Fibroblast of the aortic adventitia (primary cell): ENCODE measurements around the gene TCAIM. TPM values are rescaled to one million over a fixed set of nuclear protein-coding genes. Genes with fewer than 3 reads are reported as not detected.

ENCODE experiments used
- DNase-seq: peaks from one replicate; pipeline ENCODE4 v3.0.0-alpha.2; 2010; ENCODE audit warnings: low read depth
- H3K4me3 ChIP-seq: 2 replicates; pipeline ENCODE4 v1.5.1; 2011; ENCODE audit warnings: low read depth, mild to moderate bottlenecking, control low read depth, low read length, moderate library complexity
- total RNA-seq: library from RNA; depleted of rRNA; stranded (reverse); fragments of >200 nt; gene quantifications from 2 replicates; pipeline ENCODE4 v1.2.3, GENCODE V29; 2012; ENCODE audit warnings: low replicate concordance
- TF ChIP-seq, protein P1 (sequence below): IDR thresholded peaks from 2 replicates; pipeline ENCODE4 v1.5.1; 2011; ENCODE audit warnings: mild to moderate bottlenecking, low read length, control low read depth, inconsistent platforms; ENCODE audit not compliant: insufficient read depth

The TCAIM gene
- total RNA-seq, 1 donor, result 33.3 TPM

DNA sequence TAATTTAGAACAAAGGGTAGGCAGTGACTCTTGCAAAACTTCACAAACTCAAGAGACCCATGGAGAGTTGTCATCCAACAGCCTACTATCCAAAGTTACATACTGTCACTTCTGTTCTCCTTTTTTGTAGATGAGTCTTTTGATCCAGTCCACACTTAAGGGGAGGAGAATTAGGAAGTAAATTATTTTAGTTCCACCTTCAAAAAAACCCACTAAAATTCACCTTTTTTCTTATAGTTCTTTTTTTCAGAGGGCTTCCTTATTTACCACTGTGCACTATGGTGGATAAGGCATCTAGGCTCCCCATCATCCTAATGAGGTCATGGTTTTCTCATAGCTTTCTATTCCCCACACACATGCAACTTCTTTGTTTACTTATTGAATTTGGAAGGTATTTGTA is 8.6 kb upstream of the TCAIM start:
- H3K4me3 ChIP-seq, result no peak overlapping the region

DNA sequence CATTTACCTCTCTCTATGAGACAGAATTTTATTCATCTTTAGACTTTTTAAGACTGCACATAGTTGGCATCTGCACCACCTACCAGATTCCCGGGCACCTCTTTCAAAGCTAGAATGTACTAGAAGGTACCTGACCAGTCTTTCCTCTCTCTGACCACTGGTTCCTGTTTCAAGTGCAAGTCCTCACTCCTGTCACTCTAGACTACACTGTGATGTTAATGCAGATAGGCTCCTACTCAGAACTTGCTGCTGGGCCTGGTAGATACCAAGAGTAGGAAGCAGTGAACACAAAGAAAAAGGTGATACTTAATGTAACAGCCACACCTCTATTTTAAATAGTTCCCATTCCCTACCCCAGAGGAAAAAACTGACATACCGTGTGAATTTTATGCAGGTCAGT is 8.1 kb upstream of the TCAIM start:
- H3K4me3 ChIP-seq, result no peak overlapping the region
- no peak for DNase-seq
- TF ChIP-seq, protein P1, sequence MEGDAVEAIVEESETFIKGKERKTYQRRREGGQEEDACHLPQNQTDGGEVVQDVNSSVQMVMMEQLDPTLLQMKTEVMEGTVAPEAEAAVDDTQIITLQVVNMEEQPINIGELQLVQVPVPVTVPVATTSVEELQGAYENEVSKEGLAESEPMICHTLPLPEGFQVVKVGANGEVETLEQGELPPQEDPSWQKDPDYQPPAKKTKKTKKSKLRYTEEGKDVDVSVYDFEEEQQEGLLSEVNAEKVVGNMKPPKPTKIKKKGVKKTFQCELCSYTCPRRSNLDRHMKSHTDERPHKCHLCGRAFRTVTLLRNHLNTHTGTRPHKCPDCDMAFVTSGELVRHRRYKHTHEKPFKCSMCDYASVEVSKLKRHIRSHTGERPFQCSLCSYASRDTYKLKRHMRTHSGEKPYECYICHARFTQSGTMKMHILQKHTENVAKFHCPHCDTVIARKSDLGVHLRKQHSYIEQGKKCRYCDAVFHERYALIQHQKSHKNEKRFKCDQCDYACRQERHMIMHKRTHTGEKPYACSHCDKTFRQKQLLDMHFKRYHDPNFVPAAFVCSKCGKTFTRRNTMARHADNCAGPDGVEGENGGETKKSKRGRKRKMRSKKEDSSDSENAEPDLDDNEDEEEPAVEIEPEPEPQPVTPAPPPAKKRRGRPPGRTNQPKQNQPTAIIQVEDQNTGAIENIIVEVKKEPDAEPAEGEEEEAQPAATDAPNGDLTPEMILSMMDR, result no peak

More for the DNA sequence above, 8.6 kb upstream of the TCAIM start:
- TF ChIP-seq, protein P1, result no peak
- DNase-seq, result no peak

DNA sequence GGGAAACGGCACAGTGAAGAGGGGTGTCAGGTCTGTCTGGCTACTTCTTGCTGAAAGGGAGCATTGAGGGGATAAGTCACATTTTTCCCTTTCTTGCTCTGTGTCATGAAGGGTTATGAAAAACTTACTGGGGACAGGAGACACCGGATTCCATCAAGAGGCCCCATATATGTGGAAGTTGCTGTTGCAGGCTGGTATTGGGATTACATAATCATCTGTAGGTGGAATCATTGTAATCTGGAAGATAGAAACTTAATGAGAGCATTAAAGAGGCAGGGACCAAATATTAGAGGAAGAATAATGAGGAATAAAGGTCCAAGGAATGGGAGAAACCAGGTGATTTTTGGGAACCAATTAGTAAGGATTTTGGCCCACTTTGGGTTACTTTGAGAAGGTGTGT is 4.2 kb upstream of the TCAIM start:
- H3K4me3 ChIP-seq, result no peak overlapping the region
- TF ChIP-seq, protein P1, result no peak

DNA sequence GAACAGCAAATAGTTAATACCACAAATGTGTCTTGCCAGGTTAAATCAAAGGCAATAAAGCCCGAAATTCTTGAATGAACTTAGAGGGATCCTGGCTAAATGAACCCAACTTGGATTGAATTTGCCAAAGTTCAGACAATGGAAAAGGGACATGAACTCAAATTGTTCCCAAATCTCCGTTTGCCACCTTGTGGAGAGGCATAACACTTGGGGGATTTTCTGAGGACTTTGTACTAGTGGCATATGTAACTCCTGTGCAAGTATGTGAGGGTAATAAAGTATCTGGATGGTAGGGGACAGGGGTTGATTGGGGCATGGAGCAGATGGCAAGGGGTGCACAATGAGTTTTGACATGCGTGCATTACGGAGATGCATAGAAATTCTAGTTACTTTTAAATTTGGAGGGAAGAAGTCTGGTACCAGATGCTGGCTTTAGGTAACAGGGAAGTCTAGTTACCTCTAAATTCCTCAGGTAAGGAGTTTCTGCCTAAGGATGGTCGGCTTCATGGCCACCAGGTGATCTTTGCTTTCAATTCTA is 1.2 kb upstream of the TCAIM start:
- peak overlapping the region; percentile 94 for H3K4me3 ChIP-seq
- TF ChIP-seq, protein P1, result no peak
- peak; percentile 17 for DNase-seq

More for the DNA sequence above, 4.2 kb upstream of the TCAIM start:
- DNase-seq, result no peak

DNA sequence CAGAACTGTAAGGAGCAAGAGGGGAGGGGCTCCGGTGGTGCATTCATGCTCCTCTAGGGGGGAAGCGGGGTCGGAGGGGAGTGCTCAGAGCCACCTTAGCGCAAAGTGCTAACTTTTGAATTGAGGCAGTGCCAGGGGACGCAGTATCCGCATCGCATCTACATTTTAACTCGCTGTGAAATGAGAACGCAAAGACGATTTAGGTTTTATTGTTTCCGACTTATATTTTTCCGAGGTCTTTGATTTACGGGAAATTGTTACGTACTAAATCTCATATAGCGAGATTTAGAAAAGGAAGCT is 212 bp downstream of the TCAIM start:
- TF ChIP-seq, protein P1, result peak; percentile 14

DNA sequence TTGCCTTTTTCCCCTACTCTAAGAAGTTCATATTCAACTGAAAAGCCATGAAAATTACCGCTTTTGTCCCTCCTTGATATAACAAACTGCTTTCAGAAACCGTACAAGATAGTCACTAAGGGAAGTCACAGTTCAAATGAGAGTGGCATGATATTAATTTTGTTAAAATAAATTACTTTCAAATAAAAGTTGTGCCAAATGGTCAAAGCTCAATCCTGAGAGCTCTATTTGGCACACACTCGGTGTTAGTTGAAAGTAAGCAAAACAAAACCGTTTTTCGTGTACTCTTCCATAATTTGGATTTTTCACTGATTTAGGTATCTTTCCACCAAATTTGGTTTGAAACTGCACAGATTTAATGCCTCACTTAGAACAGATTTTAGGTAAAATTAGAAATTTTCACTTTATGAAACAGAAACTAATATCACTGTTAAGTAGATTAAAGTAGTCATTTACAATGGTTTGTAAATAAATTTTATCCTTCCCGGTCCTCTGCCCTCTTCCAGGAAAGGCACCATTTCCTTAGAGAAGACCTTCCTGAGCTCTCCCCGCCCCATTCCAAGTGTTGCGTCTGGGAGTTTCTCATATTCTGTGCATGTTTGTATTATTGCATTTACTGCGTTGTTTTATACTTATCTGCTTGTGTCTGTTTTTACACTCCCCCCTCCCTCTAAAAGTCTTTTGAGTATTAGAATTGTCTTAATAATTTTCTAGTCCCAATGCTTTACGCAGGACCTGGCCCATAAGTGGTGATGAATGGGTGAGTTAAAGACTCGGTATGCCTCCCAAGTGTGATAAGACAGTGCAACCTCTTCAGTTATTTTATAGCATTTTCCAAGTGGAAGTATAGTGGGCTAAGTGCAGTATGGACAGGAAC is 853 bp downstream of the TCAIM start:
- H3K4me3 ChIP-seq, result peak overlapping the region; percentile 94
- DNase-seq, result peak; percentile 16

More for the DNA sequence above, 212 bp downstream of the TCAIM start:
- no peak for DNase-seq
- peak overlapping the region; percentile 94 for H3K4me3 ChIP-seq

More for the DNA sequence above, 853 bp downstream of the TCAIM start:
- TF ChIP-seq, protein P1, result no peak
